Measurements from ENCODE around the gene GPR68.
A peak's percentile ranks its signal among the peaks of the same experiment; 100 is the strongest.

GPR68 gene, protein sequence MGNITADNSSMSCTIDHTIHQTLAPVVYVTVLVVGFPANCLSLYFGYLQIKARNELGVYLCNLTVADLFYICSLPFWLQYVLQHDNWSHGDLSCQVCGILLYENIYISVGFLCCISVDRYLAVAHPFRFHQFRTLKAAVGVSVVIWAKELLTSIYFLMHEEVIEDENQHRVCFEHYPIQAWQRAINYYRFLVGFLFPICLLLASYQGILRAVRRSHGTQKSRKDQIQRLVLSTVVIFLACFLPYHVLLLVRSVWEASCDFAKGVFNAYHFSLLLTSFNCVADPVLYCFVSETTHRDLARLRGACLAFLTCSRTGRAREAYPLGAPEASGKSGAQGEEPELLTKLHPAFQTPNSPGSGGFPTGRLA

DNA sequence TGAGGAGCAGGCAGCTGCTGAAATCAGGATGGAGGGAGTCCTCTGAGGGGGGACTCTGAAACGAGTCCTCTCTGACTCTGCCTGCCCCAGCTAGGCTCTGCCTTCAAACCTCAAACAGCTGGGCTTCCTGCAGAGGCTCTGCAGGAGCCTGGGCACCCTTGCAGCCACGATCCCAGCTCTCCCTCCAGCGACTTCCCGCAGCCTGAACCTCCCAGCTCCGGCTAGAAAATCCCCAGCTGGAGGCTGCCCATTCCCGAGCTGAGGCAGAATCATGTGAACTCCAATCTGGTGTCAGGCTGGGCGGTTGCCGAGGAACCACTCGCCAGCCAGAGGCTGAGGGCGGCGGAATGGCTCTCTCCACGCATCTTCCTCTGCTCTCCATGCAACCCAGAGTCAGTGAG lies at the start of gene GPR68:
Gene GPR68, minus strand, starts transcription at position 204 of the 401 bp plus-strand sequence. CDS start 9,654 bp downstream, outside the sequence.
- DNase-seq (ENCODE audit: low read depth), result peak; percentile 57

DNA sequence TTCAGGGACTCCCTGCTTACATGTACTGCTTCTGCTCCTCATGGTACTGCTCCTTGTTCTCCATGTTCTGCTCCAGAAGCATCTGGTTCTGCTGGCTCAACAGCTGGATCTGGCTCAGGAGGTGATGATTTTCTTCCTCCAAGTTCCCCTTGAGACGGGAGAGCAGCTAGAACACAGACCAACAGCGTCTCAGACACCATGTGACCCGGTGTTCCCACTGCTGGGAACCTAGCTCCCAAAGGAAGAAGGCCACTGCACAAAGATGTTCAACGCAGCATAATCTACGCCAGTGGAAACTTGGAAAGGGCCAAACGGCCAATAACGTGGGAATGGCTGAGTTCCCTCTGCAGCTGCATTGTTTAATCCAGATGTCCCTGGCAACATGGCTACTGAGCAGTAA lies 49.6 kb upstream of the GPR68 start:
- no peak for DNase-seq (ENCODE audit: low read depth)

DNA sequence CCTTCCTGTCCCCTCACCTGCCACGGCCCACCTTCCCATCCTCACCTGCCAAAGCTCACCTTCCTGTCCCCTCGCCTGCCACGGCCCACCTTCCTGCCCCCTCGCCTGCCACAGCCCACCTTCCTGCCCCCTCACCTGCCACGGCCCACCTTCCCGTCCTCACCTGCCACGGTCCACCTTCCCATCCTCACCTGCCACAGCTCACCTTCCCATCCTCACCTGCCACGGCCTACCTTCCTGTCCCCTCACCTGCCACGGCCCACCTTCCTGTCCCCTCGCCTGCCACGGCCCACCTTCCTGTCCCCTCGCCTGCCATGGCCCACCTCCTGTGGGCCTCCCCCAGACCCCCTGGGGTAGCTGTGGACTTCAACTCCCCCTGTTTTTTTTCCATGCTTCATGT lies 48.8 kb upstream of the GPR68 start:
- no peak for DNase-seq (ENCODE audit: low read depth)

DNA sequence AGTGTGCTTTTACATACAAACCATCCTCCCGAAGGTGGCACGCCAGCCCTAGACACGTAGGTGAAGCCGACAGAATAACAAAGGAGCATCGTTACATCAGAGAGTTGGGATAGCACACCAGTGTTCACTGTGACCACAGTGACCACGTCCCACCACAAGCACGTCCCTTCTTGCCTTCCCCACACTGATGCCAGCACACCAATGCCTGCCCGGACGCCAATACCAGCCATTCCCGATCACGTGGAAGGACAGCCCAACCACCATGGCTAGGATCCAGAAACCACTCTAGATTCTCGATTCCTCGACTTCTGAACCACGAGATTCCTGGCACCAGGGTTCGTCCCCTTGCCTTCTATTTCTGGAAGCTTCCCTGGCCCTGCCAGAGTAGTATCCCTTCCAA lies 48.0 kb upstream of the GPR68 start:
- DNase-seq (ENCODE audit: low read depth), result no peak

DNA sequence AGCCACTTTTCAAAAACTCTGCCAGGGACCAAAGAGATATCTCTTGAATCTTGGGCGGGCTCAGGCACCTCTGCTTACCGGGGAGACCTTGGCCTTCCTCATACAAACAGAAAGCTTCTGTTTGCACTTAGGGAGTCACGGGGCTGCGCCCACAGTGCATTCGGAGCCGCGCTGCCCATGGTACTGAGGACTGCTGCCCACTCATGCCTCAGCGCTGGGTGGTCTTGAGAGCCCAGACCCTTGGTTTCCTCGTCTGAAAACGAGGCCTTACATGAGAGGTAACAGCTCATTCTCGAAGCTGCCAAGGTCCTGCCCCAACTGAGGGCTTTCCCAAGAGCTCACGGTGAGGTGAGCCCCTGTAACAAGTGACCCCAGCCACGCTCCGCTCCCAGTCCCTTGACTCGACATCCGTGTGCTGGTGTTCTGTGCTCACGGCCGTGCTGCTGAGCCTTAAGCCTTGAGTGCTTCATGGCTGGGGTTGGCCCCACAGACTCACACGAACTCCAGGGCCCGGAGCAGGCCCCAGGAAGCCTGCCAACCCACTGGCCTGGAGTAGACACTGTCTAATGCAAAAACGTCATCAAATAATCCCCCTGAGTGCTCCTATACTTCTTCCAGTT lies 47.4 kb upstream of the GPR68 start:
- DNase-seq (ENCODE audit: low read depth), result no peak

DNA sequence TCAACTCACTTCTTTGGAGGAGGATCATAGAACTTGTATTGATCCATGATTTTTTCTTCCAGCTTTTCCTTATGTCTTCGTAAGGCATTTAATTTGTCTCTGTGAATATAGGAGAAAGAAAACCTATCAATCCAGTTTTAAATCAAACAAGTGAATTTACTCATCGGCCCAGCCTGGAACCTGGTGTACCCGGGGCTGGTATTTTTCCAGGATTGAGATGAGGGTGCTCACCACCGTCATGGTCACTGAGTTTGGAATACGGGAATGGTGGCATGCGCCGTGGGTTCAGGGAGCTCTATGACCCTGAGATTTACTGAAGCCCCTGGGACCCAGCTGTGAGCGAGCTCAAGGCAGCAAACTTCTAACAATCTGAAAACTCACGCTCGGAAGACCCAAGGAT lies 46.5 kb upstream of the GPR68 start:
- DNase-seq (ENCODE audit: low read depth), result no peak

DNA sequence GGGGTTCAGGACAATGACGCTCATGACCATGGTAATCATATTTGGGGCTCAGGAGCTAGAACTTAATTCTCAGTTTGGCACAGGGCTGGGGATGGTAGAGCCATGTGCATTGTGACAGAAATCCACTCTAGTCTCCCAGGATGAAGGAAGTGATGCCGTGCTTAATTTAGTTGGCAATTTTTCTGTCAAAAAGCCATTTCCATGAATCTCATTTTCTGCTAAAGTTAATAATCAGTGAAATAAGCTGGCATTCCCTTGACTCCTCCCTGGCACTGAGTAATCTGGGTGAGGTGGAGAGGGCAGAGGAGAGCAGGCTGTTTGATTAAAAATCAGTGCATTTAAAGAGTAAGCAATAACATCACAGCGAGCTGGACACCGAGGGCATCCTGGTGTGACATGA lies 45.0 kb upstream of the GPR68 start:
- no peak for DNase-seq (ENCODE audit: low read depth)

DNA sequence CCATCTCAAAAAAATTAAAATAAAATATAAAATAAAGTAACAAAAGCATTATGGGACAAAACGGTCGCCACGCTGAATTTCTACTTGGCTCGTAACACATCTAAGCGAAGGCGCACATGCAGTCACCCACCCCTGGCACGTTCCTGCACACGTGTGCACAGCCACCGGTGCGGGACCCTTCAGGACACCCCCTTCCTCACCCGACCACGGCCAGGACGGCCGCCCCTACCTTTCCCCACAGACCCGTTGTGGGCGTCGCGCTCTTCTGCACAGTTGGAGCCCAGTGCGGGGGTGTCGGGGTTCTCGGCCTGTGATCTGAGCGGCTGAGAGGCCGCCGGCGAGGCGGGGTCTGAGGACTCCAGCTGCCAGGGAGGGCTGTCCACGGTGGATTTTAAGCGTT lies 44.4 kb upstream of the GPR68 start:
- DNase-seq (ENCODE audit: low read depth), result no peak

DNA sequence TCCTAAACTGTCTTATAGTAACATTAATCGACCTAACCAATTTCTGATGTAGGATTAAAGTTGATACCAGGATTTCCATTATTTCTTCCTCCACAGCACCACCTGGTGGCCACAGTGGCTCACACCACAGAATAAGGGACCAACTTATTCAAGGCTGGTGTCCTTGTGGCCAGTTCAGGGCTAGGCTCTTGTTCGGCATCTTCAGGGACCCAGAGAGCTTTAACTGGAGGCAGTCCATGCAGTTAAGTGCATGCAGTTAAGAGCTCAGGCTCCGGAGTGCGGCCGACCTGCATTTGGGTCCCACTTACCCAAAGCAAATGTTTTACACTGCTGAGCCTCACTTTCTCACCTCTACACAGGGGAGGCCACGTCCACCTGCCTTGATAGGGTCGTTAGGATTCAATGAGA lies 42.0 kb upstream of the GPR68 start:
- peak; percentile 56 for DNase-seq (ENCODE audit: low read depth)

DNA sequence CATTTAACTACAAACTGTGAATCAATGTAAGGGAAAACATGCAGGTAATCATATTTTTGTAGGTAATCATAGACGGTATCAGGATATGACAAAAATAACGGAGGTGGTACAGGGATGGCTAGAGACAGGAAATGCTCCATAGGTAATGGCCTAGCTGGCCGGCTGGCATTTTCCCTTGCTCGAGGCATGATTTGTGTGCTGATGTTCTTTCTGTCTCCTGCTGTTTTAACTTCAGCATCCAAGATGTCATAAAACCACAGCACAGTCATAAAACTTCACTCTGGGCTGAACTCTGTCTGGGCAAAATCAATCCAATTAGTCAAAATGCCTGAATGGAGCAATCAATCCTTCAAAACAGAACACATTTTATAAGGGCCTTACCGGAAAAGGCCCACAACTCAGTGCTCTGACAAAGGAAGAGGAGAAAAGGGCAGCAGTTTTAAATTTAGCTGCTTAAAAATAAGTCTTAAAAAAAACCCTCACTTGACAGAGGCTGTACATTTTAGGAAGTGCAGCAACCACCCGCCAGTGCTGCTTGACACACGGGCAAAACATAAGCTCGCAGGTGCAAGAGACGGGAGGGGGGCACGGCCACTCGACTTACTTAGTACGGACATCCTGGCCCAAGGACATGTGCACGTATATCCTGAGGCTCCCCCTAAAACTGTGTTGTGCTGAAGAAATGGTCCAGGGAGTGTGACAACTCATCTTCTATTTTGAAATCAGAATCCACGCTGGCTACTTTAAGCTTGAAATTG lies 40.5 kb upstream of the GPR68 start:
- no peak for DNase-seq (ENCODE audit: low read depth)

DNA sequence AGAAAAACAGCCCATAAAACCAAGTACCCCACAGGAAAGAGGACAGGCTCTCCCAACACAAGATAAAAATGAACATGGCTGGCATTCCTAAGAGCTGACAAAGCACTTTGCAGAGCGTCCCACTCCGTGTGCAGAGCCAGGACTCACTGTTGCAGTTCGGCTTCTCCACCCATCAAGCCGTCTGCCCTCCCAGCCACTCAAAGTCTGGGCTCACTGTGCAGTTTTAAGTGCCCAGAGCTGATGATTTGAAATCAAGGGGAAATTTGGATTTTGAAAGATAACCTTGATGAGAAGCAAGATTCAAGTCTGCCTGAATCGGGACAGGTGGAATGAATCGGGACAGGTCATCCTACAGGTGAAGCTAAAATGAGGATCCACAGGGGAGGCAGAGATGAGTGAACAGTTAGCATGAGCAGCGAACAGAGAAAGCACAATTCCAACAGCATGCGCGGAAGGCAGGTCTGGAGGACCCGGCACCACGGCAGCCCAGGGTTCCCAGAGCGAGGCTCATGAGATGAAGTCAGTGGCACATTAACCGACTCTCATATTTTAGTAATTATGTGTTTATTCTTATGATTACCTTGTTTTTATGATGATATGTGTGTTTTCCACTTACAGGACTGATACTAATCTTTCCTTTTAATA lies 39.8 kb upstream of the GPR68 start:
- DNase-seq (ENCODE audit: low read depth), result peak; percentile 79

DNA sequence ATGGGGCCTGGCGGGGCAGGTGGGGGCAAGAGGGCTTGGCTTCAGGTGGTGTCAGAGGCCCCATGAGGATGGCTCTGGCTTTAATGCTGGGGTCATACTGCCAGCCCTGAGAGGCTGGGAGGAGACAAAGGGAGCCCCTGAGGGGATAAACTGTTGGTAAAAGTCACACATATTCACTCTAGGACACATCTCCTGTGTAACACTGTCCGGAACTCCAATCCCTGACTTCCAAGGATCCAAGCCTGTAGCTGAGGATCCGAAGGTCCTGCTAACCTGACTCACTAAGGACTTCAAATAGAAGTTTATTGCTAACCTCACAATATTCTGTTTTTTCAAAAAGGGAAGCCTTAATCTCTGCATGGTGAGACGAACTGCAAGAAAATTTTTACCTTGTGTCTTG lies 39.2 kb upstream of the GPR68 start:
- peak; percentile 10 for DNase-seq (ENCODE audit: low read depth)

DNA sequence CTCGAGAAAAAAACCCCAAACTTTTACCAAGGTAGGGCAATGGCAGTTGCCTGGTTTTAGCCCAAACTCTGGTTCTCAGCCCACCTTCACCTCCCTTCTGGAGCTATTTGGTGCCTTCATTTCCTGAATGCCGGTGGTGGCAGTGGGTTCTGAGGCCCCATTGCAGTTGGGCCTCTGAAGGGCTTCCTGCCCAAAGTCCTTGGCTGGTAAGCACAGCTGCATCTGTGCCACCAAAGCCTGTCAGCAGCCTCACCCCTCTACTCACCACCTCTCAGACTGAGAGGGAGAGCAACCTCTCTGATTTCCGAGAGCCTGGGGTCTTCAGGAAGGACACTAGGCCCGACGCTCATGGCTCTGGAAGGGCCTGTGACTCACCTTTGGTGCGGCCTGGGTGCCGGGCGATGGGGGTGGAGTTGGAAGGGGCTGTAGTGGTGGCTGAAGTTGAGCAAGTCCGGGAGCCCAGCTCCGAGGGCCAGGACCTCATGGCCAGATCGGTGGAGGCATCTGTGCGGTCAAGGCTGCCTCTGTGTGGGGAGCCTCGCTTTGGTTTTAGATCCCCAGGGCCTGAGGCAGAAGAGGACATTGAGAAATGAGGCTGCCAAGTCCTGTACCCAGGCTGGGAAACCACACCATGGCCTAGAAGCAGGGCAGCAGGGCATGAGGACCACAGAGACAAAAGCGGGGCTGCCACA lies 38.6 kb upstream of the GPR68 start:
- DNase-seq (ENCODE audit: low read depth), result no peak

DNA sequence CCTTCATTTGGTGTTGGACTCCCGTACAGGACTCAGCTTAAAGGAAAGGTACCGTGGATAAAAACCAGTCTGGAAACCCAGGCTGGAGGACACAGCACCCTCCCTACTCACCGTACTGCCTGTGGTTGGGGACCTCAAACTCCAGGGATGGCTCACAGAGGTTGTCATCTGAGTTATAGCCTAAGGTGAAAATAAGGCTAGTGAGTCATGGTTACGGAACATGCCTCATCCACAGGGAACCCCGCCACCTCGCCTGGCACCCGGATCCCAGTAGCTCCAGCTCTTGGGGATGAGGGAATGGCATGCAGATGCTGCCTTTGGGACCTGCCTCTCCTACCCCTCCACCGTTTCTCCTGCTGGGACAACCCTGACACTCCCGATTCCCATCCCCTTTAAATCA lies 36.8 kb upstream of the GPR68 start:
- no peak for DNase-seq (ENCODE audit: low read depth)

DNA sequence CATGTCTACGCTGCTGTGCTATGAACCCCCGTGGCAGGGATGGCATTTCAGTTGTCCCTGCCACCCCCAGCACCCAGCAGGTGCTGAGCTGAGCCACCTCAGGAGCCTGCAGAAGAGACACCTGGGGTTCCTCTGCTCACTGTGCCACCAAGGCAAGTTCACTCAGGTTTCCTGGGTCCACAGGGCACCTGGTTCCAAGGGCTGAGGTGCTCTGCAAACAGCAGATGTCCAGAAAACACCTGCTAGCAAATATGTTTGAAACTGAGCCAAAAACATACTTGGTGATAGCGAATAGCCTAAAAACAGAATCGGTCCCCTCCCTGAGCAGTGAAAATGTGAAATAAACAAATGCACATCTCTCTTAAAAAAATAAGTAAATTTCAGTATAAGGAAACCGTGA lies 35.6 kb upstream of the GPR68 start:
- DNase-seq (ENCODE audit: low read depth), result no peak

DNA sequence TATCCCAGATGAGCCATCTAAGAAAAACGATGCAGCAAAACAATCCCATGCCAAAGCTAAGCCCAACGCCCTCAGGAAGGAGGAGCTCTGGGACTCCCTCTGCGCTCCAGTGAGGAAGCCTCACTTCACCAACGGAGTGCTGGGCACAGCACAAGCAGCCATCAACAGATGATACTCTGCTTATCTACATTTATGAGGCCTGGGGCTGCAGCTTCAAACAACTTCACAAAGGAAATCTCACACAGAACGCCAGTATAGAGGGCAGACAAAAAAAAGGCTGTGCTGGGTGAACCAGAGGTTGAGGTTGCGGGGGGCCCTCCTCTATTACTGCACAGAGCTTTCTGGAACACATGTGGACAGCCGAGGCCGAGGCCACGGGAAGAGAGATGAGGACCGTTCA lies 34.9 kb upstream of the GPR68 start:
- no peak for DNase-seq (ENCODE audit: low read depth)

DNA sequence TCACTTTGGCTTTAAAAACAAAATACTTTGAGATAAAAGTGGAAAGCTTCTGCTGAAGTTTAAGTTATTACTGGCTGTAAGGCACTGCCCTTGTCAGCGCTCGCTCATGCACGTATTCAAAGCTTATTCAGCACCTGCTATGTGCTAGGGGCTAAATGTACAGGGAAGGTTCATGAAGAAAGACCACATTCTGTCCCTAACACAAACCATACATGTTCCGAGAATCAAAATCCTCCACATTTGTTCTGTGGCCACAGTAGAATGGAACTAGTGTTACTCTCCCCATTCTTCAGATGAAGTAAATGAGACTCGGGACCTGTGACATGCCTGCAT lies 33.8 kb upstream of the GPR68 start:
- DNase-seq (ENCODE audit: low read depth), result no peak

DNA sequence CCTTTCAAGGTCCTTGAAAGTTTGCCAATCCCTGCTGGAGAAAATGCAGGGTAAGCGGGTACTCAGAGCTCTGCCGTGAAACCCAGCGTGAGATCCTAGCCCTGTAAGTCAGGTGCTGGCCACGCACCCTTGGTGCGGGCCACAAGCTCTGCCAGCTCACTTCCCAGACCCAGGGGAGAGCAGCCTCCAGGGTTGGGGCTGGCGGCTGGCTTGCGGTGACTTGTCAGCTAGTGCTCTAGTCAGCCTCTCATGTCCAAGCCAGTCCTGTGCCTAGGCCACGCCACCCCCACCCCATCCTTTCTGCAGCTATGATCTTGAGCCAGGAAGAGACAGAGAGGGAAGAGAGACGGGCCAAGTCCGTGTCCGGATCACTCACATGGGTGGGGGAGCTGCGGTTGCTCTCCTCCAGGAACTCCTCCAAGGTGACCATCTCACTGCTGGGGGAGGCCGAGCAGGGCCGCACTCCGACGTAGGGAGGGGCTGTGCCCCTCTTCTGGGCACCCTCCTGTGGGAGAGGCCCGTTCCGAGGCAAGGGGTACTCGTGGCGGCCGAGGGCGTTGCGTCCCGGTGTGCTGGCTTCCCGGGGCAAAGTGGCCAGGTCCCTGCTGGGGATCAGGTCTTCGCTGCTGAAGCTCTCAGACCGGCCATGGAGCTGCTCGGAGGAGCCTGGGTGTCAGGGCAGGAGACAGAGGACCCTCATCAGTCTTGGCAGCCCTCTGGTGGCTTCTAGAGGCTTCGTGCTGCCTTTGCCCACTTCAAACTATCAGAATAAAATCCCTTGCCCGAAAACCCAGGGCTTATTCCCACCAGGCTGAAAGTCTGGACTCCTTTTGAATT lies 33.3 kb upstream of the GPR68 start:
- DNase-seq (ENCODE audit: low read depth), result no peak

DNA sequence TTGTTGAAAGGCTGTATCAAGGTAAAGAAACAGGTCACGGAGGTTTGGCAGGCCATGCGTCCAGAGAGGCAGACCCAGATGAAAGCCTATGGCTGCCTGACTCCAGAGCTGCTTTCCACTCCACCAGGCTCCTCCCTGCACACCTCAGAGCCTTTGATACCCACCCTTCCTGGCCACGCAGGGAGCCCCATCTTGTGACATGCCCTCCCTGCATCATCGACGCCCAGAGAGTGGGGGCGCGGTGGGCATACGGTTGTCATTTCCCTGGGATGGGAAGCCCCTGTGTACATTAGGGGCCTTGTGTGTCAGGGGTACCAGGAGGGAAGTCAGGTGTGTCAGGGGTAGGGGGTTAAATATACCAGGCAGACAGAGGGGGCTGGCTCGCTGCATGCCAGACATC lies 30.3 kb upstream of the GPR68 start:
- no peak for DNase-seq (ENCODE audit: low read depth)

DNA sequence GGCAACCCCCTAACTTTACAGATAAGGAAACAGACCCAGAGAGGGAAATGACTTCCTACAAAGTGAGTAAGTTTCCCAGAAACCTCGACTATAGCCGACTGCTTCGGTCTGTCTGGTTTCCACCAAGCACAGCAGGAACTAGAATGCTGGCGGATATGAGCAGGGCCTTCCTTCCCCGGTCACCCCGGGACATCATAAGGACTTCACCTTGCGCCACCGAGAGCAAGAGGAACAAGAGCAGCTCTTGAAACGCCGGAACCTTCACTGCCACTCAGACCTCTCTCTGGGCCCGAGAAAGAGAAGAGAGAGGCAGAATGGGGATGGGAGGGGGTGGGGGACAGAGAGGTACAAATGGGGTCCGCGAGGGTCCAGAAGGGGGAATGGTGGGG lies 29.4 kb upstream of the GPR68 start:
- DNase-seq (ENCODE audit: low read depth), result no peak

DNA sequence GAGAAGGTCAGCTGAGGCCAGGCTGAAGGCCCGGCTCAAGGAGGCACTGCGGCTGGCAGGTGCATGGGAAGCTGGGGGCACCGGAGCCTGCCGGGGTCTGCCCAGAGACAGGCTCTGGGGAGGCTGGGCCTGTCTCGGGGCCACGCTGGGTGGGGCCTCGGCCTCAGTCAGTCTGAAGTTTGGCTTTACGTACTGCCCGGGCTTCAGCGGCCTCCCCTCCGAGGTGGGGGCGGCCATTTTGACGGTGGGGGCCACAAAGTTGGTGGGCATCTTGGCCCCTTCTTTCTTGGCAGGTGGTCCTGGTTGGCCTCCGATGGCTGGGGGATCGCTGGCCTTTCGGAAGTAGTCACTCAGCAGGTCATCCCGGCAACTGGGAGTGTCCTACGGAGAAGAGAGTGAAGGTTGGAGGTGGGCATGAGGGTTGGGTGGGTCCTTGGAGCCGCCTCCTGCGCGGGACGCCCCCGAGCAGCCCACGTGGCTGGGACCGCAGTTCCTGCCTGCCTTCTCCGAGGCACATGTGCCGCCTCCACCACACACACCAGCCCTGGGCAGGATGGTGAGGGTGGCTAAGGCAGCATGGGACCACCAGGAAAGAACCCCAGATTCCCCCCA lies 28.9 kb upstream of the GPR68 start:
- DNase-seq (ENCODE audit: low read depth), result no peak

All from iris pigment epithelial cell (primary cell).